PC-9 (cell line): ENCODE measurements around the gene GRIP2. TPM values are rescaled to one million over a fixed set of nuclear protein-coding genes. Genes with fewer than 3 reads are reported as not detected.

Source experiments
- BruUV-seq: library from RNA; stranded (reverse); fragments of 400-500 nt; replicated peaks from 2 replicates; lab custom pipeline; 2021; lab: Mats Ljungman, UMichigan
- CTCF ChIA-PET: fragments of 300-600 bp; sonication (Branson Sonifier 250); formaldehyde crosslinking; loops from one replicate; lab custom pipeline; 2022; ENCODE audit warnings: antibody characterized with exemption; lab: Charles Lee
- POLR2A ChIA-PET: fragments of 300-600 bp; sonication (Branson Sonifier 250); formaldehyde crosslinking; loops from one replicate; lab custom pipeline; 2022; ENCODE audit warnings: antibody characterized with exemption; ENCODE audit not compliant: unreplicated experiment; lab: Charles Lee
- DNase-seq, 2 experiments: peaks; one replicate each; pipeline versions ENCODE4 v3.0.0 to v3.0.0-alpha.2; 2015 to 2022; ENCODE audit warnings: mixed read lengths in 1 of 2
- H2AFZ ChIP-seq: fragments of 200-600 bp; sonication (generic); 2 replicates; pipeline ENCODE4 v1.8.1; 2017; ENCODE audit warnings: antibody characterized with exemption
- H3F3A ChIP-seq: fragments of 200-600 bp; sonication (generic); 2 replicates; pipeline ENCODE4 v1.8.1; 2017; ENCODE audit warnings: antibody characterized with exemption, mild to moderate bottlenecking, low read depth; ENCODE audit not compliant: insufficient read depth
- H3K27ac ChIP-seq: fragments of 200-600 bp; sonication (generic); 2 replicates; pipeline ENCODE4 v1.6.1; 2016; ENCODE audit warnings: mixed run types
- H3K27me3 ChIP-seq: fragments of 200-600 bp; sonication (generic); 2 replicates; pipeline ENCODE4 v1.6.1; 2016; ENCODE audit warnings: low read depth, mixed run types; ENCODE audit not compliant: insufficient read depth
- H3K36me3 ChIP-seq: fragments of 200-600 bp; sonication (generic); 2 replicates; pipeline ENCODE4 v1.6.1; 2016; ENCODE audit warnings: low read depth, mixed run types
- H3K4me1 ChIP-seq: fragments of 200-600 bp; sonication (generic); replicated peaks from 2 replicates; pipeline ENCODE4 v1.6.1; 2016; ENCODE audit warnings: mixed run types; ENCODE audit not compliant: insufficient read depth
- H3K4me2 ChIP-seq: fragments of 200-600 bp; sonication (generic); 2 replicates; pipeline ENCODE4 v1.6.1; 2017; ENCODE audit warnings: mixed run types
- H3K4me3 ChIP-seq: fragments of 200-600 bp; sonication (generic); 2 replicates; pipeline ENCODE4 v1.6.1; 2016; ENCODE audit warnings: mixed run types
- H3K79me2 ChIP-seq: fragments of 200-600 bp; sonication (generic); 2 replicates; pipeline ENCODE4 v1.6.1; 2017; ENCODE audit warnings: low read depth, mixed run types
- H3K9me2 ChIP-seq: fragments of 200-600 bp; sonication (generic); 2 replicates; pipeline ENCODE4 v1.8.1; 2017; ENCODE audit warnings: mild to moderate bottlenecking; ENCODE audit not compliant: insufficient read depth
- H3K9me3 ChIP-seq: fragments of 200-600 bp; sonication (generic); 2 replicates; pipeline ENCODE4 v1.8.1; 2016; ENCODE audit warnings: low read depth; ENCODE audit not compliant: insufficient read depth
- H4K20me1 ChIP-seq: fragments of 200-600 bp; sonication (generic); 2 replicates; pipeline ENCODE4 v1.8.1; 2017; ENCODE audit not compliant: insufficient read depth
- EZH2 ChIP-seq: fragments of 200-600 bp; sonication (generic); IDR thresholded peaks from 2 replicates; pipeline ENCODE4 v1.8.0; 2017; ENCODE audit warnings: antibody characterized with exemption, low read depth
- intact Hi-C: fragments of 100-400 bp; cut with micrococcal nuclease; formaldehyde crosslinking; loops from one replicate; pipeline ENCODE4 v1.10.0; 2022; ENCODE audit not compliant: unreplicated experiment
- total RNA-seq: library from RNA; stranded (reverse); gene quantifications from 2 replicates; pipeline ENCODE4 v1.2.3, GENCODE V29; 2021
- TF ChIP-seq, protein P1 (sequence below): fragments of 200-600 bp; sonication (generic); conservative IDR thresholded peaks from 2 replicates; pipeline ENCODE4 v1.6.1; 2017; ENCODE audit warnings: mixed run types, antibody characterized with exemption, mild to moderate bottlenecking, moderate library complexity

GRIP2 gene
- total RNA-seq, 1 experiment from 2014 or later: not detected

DNA sequence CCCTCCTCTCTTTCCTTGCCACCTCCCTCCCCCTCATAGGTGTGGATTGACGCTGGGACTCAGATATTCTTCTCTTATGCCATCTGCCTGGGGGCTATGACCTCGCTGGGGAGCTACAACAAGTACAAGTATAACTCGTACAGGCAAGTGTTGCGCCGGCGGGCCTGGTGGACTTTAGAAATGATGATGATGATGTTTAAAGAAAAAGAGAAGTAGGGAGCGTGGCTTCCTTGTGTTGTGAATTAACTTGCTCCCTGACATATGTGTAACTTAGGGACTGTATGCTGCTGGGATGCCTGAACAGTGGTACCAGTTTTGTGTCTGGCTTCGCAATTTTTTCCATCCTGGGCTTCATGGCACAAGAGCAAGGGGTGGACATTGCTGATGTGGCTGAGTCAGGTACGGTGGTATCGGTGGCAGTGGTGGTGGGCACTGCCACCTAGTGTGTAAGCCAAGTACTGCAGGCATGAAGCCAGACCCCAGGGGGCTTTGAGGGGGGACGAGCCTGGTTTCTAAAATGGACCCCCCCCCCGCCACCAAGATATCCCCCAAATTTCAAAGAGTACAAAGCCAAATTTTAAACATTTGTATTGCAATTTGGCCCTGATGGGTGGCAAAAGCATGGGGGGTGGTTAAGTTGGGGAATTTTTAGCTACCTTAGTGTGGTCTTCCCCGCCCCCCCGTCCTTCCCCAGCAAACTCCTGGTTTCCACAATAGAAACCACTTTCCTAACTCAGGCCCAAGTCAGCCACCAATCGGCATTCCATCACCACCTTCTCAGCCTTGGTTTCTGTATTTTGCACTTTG, 72.1 kb downstream of the GRIP2 start:
- no peak for TF ChIP-seq EZH2
- TF ChIP-seq, protein P1, sequence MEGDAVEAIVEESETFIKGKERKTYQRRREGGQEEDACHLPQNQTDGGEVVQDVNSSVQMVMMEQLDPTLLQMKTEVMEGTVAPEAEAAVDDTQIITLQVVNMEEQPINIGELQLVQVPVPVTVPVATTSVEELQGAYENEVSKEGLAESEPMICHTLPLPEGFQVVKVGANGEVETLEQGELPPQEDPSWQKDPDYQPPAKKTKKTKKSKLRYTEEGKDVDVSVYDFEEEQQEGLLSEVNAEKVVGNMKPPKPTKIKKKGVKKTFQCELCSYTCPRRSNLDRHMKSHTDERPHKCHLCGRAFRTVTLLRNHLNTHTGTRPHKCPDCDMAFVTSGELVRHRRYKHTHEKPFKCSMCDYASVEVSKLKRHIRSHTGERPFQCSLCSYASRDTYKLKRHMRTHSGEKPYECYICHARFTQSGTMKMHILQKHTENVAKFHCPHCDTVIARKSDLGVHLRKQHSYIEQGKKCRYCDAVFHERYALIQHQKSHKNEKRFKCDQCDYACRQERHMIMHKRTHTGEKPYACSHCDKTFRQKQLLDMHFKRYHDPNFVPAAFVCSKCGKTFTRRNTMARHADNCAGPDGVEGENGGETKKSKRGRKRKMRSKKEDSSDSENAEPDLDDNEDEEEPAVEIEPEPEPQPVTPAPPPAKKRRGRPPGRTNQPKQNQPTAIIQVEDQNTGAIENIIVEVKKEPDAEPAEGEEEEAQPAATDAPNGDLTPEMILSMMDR: peak; percentile 93
- intact Hi-C loops: loop anchor here (1.0 to 2.0 kb wide), 2 partner anchors 207 to 265 kb away; no protein-coding TSS in a partner anchor
- H3K27me3 ChIP-seq: no peaks in the 10 kb centered on the region
- H3K4me2 ChIP-seq: no peak overlapping the region
- peaks cover 12% of the 10 kb centered on the region for H3K4me1 ChIP-seq
- H3F3A ChIP-seq: peaks cover 29% of the 10 kb centered on the region
- H3K36me3 ChIP-seq: peaks cover 6% of the 10 kb centered on the region; the same call in 1 of the 2 replicates
- no peaks in the 10 kb centered on the region for H3K9me3 ChIP-seq
- no peaks in the 10 kb centered on the region for H3K9me2 ChIP-seq
- no peak for DNase-seq
- H2AFZ ChIP-seq: no peak overlapping the region
- H3K27ac ChIP-seq: no peak overlapping the region
- no peak overlapping the region for H3K4me3 ChIP-seq
- no TSS peak for BruUV-seq
- H3K79me2 ChIP-seq: no peaks in the 10 kb centered on the region
- ChIA-PET POLR2A (no interaction called here), CTCF (interaction anchor here (0.7 to 1.6 kb wide), 7 partner anchors 10 to 353 kb away, joined by 3 to 12 read pairs (median 8); no protein-coding TSS in a partner anchor)
- H4K20me1 ChIP-seq: no peaks in the 10 kb centered on the region; the same call in 1 of the 2 replicates

DNA sequence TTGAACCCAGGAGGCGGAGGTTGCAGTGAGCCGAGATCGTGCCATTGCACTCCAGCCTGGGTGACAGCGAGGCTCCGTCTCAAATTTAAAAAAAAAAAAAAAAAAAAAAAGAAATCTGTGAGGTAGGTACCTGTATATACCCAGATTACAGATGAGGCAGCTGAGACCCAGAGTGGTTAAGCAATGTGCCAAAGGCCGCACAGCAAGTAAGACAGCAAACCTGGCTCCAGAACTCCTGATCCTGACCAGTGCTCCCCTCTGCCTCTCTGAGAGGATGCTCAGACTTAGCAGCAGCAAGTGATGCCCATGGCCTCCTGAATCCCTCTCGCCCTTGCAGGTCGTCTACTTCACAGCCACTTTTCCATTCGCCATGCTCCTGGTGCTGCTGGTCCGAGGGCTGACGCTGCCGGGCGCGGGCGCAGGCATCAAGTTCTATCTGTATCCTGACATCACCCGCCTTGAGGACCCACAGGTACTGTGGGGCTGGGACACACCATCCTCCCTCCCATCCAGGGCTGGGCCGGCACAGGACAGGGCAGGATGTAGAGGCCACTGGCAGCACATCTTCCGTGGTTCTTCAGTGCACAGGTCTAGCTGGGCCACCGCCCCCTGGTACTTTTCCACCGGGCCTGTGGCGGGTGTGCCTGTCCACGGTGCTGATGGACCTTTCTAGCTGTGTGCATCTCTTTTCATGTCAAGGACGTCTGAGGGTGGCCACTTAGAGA, 73.8 kb downstream of the GRIP2 start:
- H3K4me1 ChIP-seq: no peaks in the 10 kb centered on the region
- peaks cover 6% of the 10 kb centered on the region; the same call in 1 of the 2 replicates for H3K36me3 ChIP-seq
- TF ChIP-seq, protein P1: no peak
- no peak for TF ChIP-seq EZH2
- H3K9me3 ChIP-seq: no peaks in the 10 kb centered on the region
- H3K27ac ChIP-seq: no peak overlapping the region
- no peak for DNase-seq
- no peak overlapping the region for H2AFZ ChIP-seq
- intact Hi-C loops: no loop called here
- ChIA-PET CTCF (no interaction called here), POLR2A (no interaction called here)
- H3K79me2 ChIP-seq: no peaks in the 10 kb centered on the region
- peaks cover 21% of the 10 kb centered on the region for H3F3A ChIP-seq
- H3K4me2 ChIP-seq: no peak overlapping the region
- H4K20me1 ChIP-seq: no peaks in the 10 kb centered on the region; the same call in 1 of the 2 replicates
- BruUV-seq: no TSS peak
- no peak overlapping the region for H3K4me3 ChIP-seq
- H3K9me2 ChIP-seq: no peaks in the 10 kb centered on the region
- no peaks in the 10 kb centered on the region for H3K27me3 ChIP-seq

DNA sequence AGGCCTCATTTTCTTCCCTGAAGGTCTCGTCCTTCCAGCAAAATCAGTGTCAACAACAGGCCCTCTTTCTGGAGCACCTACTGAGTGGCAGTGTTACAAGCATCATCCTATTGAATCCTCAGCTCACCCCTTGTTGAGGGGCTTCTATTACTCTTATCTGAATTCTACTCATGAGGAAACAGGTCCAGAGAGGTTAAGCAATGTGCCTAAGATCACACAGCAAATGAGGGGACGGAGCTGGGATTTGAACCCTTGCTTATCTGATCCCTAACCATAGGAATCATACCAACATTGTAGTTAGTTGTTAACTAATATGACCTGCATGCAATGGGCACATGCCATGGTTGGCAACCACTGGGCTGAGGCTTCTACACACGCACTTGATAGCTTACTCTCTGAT, 74.7 kb downstream of the GRIP2 start:
- CTCF ChIA-PET: no interaction called here
- intact Hi-C loops: no loop called here

More for the DNA sequence above, 74.7 kb downstream of the GRIP2 start:
- no peaks in the 10 kb centered on the region; the same call in 1 of the 2 replicates for H4K20me1 ChIP-seq
- no peaks in the 10 kb centered on the region for H3K27me3 ChIP-seq
- POLR2A ChIA-PET: no interaction called here
- H3K4me3 ChIP-seq: no peak overlapping the region
- DNase-seq: no peak
- H3K9me2 ChIP-seq: no peaks in the 10 kb centered on the region
- TF ChIP-seq, protein P1: no peak
- no peak for TF ChIP-seq EZH2
- no peaks in the 10 kb centered on the region for H3K9me3 ChIP-seq
- H3K36me3 ChIP-seq: peaks cover 6% of the 10 kb centered on the region; the same call in 1 of the 2 replicates
- H2AFZ ChIP-seq: no peak overlapping the region
- H3K27ac ChIP-seq: no peak overlapping the region
- no TSS peak for BruUV-seq
- H3K4me1 ChIP-seq: no peaks in the 10 kb centered on the region
- no peaks in the 10 kb centered on the region for H3K79me2 ChIP-seq
- H3F3A ChIP-seq: peaks cover 22% of the 10 kb centered on the region
- H3K4me2 ChIP-seq: no peak overlapping the region
